PC-9 (cell line): ENCODE results near the gene PTGDS.

ENCODE experiments used
- CTCF ChIP-seq: fragments of 200-600 bp; sonication (generic); conservative IDR thresholded peaks from 2 replicates; pipeline ENCODE4 v1.6.1; 2017; ENCODE audit warnings: mixed run types, antibody characterized with exemption, mild to moderate bottlenecking, moderate library complexity
- EZH2 ChIP-seq: fragments of 200-600 bp; sonication (generic); IDR thresholded peaks from 2 replicates; pipeline ENCODE4 v1.8.0; 2017; ENCODE audit warnings: antibody characterized with exemption, low read depth

- TF ChIP-seq CTCF (no peak), EZH2 (no peak)
Observed at GRCh38 chr9:136990242-136990911, 13.1 kb downstream of the PTGDS start.
